GM12801 (cell line): ENCODE results near the gene NDST3.

ENCODE experiments used
- TF ChIP-seq, protein P1 (sequence below): IDR thresholded peaks from one replicate; pipeline ENCODE4 v1.5.1; 2011; ENCODE audit warnings: control low read depth; ENCODE audit not compliant: insufficient read length; ENCODE audit errors: extremely low read depth

Gene NDST3

DNA sequence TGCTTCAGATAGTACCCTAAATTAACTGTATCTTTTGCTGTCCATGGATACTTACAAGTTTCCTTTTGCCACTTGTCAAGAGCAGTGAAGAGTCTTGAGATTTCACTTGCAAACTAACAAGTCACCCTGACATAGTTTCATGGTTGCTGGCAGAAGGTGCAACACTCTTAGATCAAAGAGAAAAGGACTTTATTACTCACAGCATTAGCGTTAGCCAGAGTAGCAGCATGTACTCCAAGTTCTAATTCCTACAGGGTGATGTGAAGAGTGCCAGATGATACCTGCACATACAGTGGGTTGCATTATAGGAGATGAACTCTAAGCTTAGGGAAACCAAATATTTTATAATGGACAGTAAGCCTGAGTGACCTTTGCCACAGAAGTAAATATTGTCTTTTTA lies 47.9 kb downstream of the NDST3 start:
- TF ChIP-seq, protein P1, sequence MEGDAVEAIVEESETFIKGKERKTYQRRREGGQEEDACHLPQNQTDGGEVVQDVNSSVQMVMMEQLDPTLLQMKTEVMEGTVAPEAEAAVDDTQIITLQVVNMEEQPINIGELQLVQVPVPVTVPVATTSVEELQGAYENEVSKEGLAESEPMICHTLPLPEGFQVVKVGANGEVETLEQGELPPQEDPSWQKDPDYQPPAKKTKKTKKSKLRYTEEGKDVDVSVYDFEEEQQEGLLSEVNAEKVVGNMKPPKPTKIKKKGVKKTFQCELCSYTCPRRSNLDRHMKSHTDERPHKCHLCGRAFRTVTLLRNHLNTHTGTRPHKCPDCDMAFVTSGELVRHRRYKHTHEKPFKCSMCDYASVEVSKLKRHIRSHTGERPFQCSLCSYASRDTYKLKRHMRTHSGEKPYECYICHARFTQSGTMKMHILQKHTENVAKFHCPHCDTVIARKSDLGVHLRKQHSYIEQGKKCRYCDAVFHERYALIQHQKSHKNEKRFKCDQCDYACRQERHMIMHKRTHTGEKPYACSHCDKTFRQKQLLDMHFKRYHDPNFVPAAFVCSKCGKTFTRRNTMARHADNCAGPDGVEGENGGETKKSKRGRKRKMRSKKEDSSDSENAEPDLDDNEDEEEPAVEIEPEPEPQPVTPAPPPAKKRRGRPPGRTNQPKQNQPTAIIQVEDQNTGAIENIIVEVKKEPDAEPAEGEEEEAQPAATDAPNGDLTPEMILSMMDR: no peak

DNA sequence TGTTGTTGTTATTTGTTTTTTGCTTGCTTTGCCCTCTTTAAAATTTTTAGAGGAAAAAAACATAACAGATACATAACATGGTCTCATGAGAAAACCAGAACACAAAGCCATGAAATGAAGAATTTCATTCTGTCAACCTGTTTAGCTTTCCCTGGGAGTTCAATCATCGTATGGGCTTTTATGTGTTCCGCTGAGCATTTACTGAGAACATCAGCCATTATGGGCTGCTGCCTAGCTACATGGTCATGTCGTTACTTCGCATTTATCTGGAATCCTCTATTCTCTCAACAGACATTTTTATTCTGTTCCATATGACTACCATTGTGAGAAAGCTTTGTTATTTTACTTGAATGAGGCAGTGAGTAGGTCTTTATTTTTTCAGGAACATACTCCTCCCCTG lies 51.4 kb downstream of the NDST3 start:
- TF ChIP-seq, protein P1: no peak

DNA sequence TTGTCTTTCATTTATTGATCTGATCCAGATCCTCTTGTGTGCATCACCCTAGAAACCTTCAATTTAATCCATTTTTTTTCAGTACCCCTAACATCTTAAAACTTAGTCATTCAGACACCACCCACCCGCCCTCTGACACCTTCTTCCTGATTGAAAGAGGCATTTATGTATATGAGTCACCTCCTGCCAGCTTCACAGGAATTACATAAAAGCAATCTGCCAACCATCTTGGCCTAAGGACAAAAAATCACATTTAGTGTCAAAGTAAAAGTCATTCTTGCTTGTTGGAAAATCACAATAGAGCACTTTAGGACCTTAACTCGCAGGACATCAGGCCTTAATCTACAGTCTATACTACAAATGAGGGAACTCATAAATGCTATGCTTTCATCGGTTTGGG lies 52.1 kb downstream of the NDST3 start:
- TF ChIP-seq, protein P1: no peak

DNA sequence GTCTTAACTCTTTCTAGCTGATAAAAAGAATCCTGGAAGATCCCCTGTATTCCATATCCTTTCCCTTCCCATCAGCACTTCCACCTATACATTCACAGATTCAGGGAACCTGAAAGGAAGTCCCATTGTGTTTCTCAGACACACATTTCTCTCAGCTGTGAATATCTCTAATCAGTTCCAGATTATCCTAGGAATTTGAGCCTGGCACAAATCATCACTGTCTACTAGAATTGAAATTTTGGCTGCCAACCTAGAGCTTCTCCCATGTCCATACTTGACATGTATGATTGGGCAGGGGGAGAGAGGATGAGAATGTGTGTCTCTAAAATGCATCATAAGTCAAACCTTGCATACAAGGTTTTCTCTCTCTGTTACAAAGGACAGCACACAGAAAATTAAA lies 53.1 kb downstream of the NDST3 start:
- TF ChIP-seq, protein P1: no peak

DNA sequence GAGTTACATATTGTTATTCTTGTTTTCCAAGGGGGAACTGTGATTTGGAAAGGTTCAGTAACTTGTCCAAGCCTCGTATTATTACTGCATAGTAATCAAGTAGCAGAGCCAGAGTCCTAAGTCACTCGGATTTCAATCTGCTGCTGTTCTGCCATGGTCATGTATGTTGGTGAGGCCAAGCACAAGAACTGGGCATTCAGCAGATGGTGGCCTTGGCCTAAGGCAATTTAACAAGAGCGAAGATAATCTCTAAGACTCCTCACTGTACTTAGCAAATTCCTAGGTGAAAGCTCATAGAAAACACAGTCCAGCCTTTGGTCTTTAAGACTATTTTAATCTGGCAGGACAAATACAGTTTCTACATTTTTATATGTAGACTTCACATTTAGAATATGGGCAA lies 64.8 kb downstream of the NDST3 start:
- TF ChIP-seq, protein P1: no peak

DNA sequence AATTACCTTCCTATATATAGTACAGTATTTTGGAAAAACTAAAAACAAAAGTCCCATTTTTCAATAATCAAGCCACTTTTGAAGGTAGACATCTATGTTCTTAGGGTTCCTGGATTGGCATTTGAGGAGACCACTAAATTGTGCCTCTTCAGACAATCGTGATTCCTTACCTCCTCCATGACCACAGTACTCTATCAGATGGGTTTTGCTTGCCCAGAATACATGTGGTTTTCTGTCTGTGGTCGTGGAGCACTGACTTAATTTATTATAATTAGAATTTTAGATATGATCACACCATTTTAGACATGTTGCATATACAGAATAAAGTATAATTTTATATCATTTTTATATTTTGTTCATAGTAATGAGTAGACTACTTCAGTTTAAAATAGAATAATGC lies 67.9 kb downstream of the NDST3 start:
- TF ChIP-seq, protein P1: no peak

DNA sequence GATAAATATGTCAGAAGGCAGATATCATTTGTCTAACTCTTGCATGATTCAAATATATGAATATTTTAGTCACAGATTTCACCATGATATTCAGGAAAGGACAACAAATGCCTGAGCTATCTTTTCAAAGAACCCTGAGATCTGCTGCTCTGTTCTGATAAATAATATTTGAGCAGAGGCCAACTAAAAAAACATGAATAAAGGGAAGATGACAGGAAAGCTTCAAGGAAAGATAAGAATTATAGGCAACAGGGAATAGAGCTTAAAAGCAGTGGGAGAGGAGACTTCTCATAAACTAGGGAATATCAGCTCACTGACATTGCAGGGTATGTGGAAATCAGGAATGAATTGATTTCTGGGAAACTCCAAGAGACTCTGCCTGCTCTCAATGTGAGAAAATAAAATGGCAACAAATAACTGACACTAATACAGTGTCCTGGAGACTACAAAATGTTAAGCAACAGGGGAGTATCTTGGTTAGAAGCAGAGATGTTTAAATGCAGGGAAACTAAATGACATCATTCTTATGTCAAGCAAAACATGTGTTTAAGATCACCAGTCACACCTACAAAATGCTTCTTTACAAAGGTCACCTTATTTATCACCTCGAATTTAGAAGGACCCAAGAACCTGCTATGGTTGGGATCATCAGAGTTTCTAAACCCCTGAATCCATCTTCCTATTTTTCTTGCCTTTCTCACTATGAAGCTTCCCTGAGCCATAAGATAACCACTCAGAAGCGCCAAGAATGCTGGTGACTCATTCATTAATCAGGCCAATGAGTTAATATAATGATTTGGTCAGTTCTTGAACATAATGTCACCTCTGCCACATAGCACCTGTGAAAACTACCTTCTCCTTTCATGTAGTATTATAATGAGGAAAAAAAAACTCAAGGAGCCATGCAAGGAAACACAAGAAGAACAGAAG lies 78.1 kb downstream of the NDST3 start:
- TF ChIP-seq, protein P1: no peak
